Stimulated activated CD8-positive, alpha-beta memory T cell treated with anti-CD3 and anti-CD28 coated beads, Interleukin-7, amount 100 ng/mL, for 48 hours (primary cell): ENCODE data around the gene ARL11.
"Not testable (repeated sequence)": the region's sequence is repeated elsewhere in the genome, so short reads cannot be mapped to it uniquely, and the experiment has no call there.

ENCODE experiments used
- DNase-seq, 2 donors: peaks; one replicate each; pipeline ENCODE4 v3.0.0-alpha.2; 2020; ENCODE audit warnings: low read depth in 1 of 2; ENCODE audit errors: extremely low read depth in 1 of 2

Gene ARL11

DNA sequence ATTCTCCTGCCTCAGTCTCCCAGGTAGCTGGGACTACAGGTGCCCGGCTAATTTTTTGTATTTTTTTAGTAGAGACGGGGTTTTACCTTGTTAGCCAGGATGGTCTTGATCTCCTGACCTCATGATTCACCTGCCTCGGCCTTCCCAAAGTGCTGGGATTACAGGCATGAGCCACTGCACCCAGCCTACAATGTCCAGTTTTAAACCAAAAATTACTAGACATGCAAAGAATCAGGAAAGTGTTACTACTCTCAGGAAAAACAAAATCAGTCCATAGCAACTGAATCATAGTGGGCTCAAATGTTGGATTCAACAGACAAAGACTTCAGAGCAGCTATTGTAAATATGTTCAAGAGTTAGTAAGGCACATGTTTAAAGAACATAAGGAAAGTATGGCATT, 16.3 kb upstream of the ARL11 start:
- DNase-seq: not testable (repeated sequence)

DNA sequence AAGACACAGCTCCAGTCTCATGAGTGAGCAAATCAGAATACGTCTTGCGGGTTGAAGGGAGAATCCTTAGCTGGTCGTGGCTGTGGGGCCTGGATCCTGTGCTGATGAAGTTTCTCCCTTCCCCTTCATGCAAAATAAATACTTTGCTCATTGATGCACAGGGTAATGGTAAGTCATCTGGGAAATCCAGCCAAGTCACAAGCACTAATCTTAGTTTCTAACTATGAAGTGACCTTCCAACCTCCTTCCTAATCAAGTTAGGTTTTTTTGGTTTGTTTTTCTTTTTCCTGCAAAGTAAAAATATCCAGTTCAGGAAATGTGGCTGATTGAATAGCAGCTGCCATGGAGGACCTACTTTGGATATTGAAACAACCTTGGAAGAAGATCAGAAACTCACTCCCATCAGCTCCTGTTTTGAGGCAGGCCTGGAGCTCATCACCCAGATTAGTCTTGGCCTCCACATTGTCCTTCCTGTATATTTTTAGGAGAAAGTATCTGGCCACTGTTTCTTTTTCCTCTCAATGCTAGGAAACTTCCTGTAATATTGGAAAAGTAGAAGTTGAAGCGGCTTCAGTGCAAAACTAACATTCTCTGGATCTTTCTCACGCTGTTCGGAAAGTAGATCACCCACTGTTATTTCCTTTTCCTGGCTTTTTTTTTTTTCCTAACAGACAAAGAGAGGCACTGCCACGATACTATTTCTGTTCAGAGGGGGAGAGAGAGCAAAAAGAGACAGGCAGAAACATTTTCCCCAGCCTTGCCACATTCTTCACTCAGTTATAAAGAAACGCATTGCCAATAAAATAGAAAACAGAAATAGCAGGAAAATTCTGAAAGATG, 12.3 kb upstream of the ARL11 start:
- no peak for DNase-seq

DNA sequence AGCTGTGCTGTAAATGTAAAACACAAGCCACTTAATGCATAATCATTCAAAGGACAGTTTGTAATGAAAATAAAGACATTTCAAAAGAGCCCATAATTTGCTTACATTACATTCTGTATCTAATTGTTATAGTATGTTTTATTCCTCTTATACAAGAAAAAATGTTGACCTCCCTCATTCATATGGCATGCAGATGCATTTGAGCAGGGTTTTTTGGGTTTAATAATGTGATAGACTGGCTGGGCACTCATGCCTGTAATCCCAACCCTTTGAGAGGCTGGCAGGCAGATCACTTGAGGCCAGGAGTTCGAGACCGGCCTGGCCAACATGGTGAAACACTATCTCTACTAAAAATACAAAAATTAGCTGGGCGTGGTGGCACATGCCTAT, 11.6 kb upstream of the ARL11 start:
- DNase-seq: no peak

DNA sequence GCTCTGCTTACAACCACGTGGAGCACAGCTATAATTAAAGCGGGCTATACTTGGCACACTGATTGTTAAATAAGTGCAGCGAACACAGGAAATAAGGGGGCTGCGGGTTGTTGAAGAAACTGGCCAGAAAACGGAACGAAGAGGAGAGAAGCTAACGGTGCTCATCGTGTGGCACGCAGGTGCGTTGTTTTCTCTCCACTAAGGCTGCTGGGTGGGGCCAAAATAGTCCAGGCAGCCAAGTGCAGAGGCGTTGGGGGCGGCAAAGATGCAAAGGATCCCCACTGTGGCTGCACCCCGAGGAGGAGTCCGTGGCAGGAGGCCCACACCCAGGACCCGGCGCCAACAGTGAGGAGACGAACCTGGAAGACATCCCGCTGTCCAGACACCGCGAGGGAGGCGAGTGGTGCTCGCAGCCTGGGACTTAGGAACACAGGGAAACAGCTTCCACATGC, 8.1 kb upstream of the ARL11 start:
- DNase-seq: no peak

DNA sequence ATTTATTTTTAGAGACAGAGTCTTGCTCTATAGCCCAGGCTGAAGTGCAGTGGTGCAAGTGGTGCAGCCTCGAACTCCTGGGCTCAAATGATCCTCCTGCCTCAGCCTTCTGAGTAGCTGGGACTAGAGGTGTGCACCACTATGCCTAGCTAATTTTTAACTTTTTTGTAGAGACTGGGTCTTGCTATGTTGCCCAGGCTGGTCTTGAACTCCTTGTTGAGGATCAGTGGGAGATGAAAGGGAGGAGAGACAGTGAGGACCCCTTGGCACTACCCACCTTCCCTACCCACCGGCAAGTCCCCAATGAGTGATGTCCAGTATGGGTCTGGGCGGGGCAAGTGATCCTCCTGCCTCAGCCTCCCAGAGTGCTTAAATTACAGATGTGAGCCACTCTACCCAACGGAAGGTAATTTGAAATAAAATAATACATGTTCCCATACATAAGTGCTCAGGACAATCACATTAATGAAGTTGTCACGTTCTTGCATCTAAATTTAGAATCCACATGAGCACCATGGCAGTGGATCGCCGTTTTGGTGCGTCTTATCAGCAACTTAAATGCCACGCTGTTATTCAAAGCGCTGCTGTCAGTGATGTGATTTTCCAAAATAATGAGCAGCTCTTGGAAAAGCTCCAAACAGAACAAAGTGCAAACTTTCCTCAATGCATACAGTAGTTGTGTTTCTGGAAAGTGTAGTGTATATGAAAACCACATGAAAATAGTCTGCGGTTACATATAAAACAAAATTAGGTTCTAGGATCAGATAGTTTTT, 5.9 kb upstream of the ARL11 start:
- DNase-seq: no peak

DNA sequence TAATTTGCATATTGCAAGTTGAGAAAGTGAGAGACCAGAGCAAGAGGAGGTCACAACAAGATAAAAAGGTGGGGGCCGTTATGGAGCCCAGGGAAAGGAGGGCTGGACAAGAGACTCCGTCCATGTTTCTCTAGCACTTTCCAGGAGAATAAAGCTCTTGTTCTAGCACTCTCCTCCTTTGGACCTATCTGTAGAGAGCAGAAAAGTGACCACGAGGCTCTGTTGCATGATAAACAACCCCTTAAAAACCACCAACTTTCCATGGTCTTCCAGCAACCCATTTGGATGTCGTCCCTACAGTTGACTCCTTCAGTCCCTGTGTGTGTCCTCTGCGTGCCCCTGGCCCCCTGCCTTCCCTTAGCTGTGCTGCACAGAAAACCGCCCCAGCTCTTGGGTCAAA, 4.1 kb upstream of the ARL11 start:
- no peak for DNase-seq

DNA sequence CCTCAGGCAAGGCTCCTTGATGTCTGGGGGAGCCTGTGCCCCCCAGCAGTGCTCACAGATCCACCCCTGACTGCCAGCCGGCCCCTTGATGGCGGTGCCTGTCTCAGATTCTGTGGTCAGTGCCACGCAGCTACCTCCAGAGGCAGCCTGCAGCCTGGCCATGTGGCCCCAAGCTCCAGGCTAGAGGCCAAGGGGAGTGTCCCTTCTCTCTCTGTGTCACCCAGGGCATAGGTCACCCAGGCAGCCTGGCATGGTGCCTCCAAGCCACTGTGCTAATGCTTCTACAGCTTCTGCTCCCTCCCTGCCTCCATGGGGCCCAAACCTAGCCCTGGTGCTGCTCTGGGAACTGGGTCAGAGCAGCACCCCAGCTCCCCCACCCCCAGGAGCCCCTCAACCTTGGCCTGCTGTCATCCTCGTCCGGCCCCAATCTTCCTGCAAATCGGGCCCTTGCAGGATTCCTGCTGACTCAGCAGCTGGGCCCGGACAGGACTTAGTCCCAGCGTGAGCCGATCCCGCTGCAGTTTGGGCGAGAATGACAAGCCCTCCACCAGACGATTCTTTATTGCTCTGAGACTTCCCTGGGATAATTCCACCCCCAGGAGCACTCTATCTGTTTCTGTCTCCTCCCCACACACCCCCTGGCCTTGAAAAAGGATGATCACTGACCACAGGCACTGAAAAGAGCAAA, 2.8 kb upstream of the ARL11 start:
- DNase-seq: no peak

DNA sequence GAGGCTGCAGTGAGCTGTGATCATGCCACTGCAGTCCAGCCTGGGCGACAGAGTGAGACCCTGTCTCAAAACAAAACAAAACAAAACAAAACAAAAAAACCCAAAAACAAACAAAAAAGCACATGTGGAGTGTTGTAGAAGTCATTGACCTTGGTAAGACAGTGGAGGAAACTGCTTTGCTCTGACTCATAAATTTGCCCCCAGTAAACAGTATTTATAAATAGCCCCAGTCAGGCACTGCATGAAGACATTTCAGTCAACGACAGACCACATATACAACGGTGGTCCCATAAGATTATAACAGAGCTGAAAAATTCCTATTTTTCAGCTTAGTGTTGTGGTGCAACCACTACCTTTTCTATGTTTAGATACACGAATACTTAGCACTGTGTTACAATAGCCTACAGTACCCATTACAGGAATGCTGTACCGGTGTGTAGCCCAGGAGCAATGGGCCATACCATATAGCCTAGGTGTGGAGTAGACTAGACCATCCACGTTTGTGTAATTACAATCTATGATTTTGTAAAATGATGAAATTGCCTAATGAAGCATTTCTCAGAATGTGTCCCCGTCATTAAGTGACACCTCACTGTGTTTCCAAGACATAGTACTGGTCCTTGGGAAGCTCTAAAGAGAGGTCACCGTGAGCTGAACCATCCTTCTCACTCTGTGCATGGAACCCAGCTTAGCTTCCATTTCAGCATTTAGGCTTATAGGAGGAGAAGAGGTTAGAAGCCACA, 1.1 kb downstream of the ARL11 start:
- DNase-seq: no peak

DNA sequence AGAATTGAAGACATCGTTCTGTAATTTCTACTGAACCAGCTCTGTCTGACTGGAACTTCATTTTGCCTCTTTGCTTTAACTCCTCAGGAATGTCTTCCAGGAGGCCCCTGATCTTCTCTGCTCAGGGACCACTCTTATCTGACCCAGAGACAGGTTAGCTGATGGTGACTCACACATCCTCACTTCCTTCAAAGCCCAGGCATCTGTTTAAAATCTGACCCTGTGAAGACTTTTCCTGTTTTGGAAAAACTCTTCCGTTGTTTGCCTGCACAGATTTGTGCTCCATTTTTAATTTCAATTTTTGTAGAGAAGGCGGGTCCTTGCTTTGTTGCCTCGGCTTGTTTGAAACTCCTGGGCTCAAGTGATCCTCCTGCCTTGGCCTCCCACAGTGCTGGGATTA, 1.6 kb downstream of the ARL11 start:
- no peak for DNase-seq

DNA sequence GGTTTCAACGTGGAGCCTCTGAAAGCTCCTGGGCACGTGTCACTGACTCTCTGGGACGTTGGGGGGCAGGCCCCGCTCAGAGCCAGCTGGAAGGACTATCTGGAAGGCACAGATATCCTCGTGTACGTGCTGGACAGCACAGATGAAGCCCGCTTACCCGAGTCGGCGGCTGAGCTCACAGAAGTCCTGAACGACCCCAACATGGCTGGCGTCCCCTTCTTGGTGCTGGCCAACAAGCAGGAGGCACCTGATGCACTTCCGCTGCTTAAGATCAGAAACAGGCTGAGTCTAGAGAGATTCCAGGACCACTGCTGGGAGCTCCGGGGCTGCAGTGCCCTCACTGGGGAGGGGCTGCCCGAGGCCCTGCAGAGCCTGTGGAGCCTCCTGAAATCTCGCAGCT, 2.3 kb downstream of the ARL11 start:
- DNase-seq: no peak

DNA sequence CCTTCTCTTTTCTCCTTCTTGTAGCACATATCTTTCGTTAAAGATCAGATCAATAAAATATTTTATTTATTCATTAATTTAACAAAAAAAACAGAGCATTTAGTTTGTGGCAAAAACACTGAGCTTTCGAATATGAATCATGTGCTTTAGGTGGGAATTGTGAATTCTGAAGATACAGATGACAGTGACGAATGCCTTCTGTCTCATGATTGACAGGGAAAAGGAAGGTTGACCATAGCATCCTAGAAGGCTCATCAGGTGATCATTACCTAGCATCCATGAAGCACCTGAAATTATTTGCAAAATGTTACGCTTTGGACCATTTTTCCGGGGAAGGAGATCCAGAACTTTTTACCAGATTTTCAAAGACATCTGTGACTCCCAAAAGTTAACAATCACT, 3.8 kb downstream of the ARL11 start:
- no peak for DNase-seq

DNA sequence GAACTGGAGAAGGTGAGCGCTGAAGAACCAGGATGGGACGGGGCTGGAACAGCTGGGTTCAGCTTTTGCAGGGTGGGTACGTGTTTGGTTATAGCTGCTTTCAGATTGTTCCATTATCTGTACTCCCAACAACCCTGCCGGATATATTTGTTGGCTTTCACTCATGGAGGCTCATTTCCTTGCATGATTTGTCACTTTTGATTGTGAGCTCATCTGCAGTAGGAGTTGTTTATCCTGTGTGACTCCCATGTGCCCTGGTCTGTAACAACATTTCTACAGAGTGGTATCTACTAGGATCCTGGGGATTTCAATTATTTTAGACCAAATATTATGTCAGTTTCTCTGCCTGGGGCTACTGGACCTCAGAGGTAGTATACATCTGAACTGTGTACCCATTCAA, 5.4 kb downstream of the ARL11 start:
- no peak for DNase-seq

DNA sequence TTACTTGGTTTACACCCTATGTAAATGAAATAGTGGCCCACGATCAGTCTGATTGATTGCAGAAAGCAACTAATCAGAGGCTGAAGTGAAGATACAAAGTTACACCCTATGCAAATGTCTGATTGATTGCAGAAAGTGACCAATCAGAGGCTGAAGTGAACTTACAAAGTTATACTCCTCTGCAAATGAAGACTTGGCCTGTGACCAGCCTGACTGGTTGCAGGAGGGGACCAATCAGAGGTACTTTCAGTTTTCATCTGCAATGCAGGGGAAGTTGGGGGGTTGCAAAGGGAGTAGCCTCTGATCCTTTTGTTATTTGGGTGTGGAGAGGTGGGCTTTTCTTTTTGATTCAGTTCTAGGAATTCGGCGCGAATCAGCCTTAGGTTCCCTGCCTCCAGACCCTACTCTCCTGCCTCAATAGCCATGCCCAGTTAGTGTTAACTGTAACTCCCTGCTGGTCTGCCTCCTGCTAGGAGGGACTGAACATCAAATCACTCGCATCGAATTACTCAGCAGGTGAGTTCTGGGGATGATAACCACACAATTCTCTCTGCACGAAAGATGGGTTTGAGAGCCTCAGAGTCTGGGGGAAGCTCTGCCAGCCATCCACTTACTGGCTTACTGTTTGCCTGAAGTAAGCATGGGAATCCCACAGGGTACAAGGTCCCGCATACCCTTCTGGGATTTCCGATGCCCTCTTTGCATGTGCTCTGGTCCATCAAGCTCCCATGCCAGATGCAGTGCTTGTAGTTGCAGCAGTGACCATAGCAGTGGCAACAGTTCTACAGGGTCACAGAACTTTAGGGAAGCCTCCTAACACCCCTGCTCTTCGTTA, 7.5 kb downstream of the ARL11 start:
- no peak for DNase-seq

DNA sequence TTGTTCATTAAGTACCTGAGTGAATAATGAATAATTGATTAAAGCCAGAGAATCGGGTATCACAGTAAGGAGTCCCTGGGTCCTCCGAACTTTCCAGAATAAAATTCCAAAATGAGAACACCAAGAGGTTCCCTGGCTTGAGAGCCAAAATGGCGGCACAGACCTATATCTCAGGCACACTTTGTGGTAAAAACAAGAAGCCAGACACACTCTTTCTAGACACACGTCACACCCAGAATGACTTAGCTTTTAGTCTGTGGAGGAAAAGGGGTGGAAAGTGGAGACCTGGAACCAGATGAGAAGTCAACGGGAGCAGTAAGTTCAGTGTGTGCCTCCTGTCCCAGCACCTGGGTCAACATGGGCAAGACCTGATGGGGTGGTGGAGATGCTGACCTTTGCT, 8.4 kb downstream of the ARL11 start:
- DNase-seq: no peak

DNA sequence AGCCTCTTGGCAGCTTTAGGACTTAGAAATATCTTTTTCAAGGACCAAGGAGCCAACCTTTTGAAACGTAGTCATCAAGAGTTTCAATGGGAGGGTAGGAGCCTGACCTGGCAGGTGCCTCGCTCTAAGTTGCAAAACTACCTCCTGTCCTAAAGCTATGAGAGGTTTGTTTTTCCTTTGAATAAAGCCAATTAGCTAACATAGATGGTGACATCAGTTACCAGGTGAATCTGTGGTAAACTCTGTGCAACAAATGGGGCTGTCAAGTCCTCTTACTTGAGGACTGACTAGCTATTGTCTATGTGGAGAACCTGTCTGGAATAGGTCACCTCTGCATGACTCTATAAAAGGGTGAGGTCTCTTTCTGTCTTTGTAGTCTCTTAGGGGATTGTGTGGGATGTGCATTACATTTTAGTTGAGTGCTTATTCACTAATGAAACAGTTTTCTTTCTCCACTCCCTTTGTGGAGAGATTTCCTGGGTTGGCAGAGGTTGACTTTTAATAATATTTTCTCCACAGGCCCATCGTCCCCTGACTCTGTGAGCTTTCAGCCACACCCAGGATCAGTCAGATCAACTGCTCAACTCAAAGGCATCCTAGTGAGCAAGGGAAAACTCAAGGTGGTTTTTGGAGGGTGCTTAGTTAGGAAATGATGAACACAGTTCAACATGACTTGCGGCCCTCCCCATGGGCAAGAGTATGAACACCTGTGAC, 9.9 kb downstream of the ARL11 start:
- no peak for DNase-seq

DNA sequence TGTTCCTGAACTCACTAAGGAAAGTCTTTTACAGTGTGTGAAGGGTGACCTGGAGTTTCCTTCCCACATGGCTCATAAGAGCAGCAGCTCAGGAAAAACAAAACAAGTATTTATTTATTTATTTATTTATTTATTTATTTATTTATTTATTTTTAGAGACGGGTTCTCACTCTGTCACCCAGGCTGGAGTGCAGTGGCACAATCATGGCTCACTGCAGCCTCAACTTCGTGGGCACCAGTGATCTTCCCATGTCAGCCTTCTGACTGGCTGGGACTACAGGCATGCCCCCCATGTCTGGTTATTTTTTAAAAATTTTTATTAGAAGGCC, 10.4 kb downstream of the ARL11 start:
- DNase-seq: no peak

DNA sequence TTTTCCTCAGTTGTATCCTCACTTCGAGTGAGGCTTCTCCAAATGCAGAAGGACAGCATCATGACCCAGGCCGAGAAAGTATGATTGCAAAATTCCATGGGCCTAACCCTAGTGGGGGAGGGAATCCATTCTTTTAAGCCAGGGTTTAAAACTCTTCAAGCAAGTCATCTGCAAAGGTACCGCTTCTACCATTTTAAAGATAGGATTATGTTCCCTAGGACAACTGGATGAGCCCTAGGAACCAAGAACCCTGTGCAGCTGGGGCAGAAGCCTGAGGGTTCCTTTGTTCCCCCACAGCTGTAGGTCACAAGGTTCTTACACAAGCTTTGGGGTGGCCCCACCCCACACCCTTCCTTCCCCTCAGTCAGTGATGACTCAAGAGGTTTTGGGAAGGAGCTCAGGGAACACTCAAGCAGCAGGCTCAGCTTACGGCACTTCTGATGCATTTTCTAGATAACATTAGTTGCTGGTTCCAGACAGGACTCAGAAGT, 13.5 kb downstream of the ARL11 start:
- no peak for DNase-seq

DNA sequence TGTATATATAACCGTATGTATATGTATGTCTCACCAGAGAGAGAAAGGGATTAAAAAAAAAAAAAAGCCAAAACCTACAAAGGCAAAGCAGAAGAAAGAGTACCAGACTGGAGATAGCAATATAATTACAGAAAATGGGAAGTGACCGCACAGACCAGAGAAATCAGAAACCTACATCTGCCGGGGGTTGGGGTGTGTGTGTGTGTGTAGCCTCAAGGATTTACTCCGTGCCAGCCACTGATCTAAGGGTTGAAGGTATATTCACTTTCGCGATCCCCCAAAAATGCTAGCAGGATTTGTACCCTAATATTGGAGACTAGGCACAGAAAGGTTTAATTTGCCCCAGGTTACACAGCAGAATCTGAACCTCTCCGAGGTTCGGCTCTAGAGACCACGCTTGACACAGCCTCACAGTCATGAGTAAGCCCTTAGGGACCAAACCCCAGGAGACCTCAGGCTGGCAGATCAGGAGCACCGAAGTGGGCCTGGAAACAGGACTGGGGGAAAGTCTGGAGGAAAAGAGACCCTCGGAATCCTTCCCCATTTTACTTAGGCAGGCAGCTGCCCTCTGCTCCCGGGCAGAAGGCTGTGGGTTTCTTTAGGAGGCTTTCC, 14.8 kb downstream of the ARL11 start:
- no peak for DNase-seq

DNA sequence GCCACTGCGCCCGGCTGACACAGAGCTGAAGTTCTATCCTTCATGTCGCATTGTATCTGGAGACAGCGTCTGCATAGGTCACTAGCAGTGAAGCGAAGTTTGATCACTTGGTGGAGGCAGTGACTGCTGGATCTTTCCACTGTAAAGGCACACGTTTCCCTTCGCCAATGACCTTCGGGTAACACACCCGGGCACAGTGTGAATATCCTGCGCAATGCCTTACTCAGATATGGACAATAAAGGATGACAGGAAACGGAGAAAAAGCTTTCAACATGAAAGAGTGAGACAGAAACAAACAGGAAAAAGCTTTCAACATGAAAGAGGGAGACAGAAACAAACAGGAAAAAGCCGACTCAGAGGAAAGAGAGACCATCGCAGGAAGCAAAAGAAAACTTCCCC, 17.1 kb downstream of the ARL11 start:
- no peak for DNase-seq
